Measurements from ENCODE around the gene PPP1R7.

Gene PPP1R7

GRCh38 chr2:241227594-241227993 is 77.3 kb downstream of the PPP1R7 start:
- no peaks in the 10 kb centered on the region for H3K27me3 Mint-ChIP-seq
- H3K9me3 Mint-ChIP-seq, result no peaks in the 10 kb centered on the region
- H3K27ac Mint-ChIP-seq, result no peak overlapping the region
- ATAC-seq, result no peak
- peaks cover 64% of the 10 kb centered on the region for H3K36me3 Mint-ChIP-seq
- H3K4me1 Mint-ChIP-seq, result peaks cover 16% of the 10 kb centered on the region
- H3K4me3 Mint-ChIP-seq, result no peak overlapping the region

DNA sequence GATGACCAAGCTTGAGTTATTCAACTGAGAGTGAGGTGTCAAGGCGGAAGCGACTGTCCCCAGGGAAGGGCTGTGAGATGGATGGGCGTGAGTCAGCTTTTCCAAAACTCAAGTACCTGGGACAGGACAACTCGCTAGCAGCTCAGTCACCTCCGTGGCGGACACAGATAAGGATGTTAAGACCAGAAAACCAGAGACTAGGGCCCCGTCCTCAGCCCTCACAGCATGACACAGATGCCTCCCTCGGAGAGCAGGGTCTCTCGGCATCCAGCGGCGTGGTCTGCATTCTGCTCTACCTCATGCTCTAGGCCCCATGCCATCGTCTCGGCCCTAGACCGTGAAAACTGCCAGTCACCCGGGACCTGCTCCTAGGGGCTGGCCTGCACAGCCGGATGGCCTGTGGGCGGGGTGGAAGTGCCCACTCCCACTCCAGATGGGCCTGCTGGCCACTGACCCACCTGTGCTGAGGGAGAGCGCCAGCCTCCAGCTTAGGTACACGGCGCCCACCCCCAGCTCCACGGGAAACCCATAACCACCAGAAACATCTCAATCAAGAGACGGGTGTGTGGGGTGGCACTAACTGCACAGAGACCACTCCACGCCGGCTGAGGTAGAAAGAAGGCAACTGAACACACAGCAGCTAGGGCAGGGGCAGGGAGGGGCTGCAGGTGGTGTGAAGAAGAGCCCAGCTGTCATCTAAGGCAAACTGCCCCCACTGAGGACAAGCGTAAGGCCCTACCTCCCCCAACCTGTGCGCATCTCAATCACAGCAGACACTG is 78.0 kb downstream of the PPP1R7 start:
- no peak overlapping the region for H3K4me3 Mint-ChIP-seq
- peaks cover 71% of the 10 kb centered on the region for H3K36me3 Mint-ChIP-seq
- ATAC-seq, result no peak
- no peak overlapping the region for H3K27ac Mint-ChIP-seq
- no peaks in the 10 kb centered on the region for H3K9me3 Mint-ChIP-seq
- peaks cover 13% of the 10 kb centered on the region for H3K4me1 Mint-ChIP-seq
- H3K27me3 Mint-ChIP-seq, result no peaks in the 10 kb centered on the region

GRCh38 chr2:241228860-241229516 is 78.7 kb downstream of the PPP1R7 start:
- peaks cover 78% of the 10 kb centered on the region for H3K36me3 Mint-ChIP-seq
- no peak overlapping the region for H3K4me3 Mint-ChIP-seq
- no peaks in the 10 kb centered on the region for H3K27me3 Mint-ChIP-seq
- peaks cover 10% of the 10 kb centered on the region for H3K4me1 Mint-ChIP-seq
- H3K9me3 Mint-ChIP-seq, result no peaks in the 10 kb centered on the region
- ATAC-seq, result no peak
- H3K27ac Mint-ChIP-seq, result no peak overlapping the region

GRCh38 chr2:241229563-241230401 is 79.5 kb downstream of the PPP1R7 start:
- H3K27me3 Mint-ChIP-seq, result no peaks in the 10 kb centered on the region
- no peaks in the 10 kb centered on the region for H3K9me3 Mint-ChIP-seq
- peaks cover 2% of the 10 kb centered on the region for H3K4me1 Mint-ChIP-seq
- H3K4me3 Mint-ChIP-seq, result no peak overlapping the region
- peaks cover 86% of the 10 kb centered on the region for H3K36me3 Mint-ChIP-seq
- no peak for ATAC-seq
- H3K27ac Mint-ChIP-seq, result no peak overlapping the region

DNA sequence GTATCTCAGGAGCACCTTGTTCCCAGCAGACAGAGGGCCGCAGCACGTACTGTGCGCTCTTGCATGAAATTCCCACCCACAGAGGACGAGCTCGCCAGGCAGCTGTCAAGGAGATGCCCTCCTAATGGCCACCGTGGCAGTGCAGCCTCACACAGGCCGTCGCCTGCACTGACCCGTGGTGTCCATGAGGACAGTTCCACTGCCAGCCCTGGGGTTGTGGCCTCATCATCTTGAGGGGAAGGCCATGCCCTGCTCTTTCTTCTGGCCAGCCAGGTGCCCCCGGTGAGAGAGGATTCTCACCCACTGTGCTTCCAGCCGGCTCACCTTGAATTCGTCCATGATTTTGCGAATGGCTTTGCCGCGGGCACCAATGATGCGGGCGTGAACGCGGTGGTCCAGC is 80.2 kb downstream of the PPP1R7 start:
- Mint-ChIP-seq H3K4me3 (no peak overlapping the region), H3K36me3 (peaks cover 93% of the 10 kb centered on the region), H3K4me1 (no peaks in the 10 kb centered on the region), H3K9me3 (no peaks in the 10 kb centered on the region), H3K27ac (no peak overlapping the region), H3K27me3 (no peaks in the 10 kb centered on the region)
- ATAC-seq, result no peak

- no peaks in the 10 kb centered on the region for H3K9me3 Mint-ChIP-seq
- H3K27ac Mint-ChIP-seq, result no peak overlapping the region
- peaks cover 96% of the 10 kb centered on the region for H3K36me3 Mint-ChIP-seq
- H3K27me3 Mint-ChIP-seq, result no peaks in the 10 kb centered on the region
- no peak for ATAC-seq
- no peak overlapping the region for H3K4me3 Mint-ChIP-seq
- H3K4me1 Mint-ChIP-seq, result no peaks in the 10 kb centered on the region
These were observed 82.7 kb downstream of the PPP1R7 start for GRCh38 chr2:241232736-241233575.
